Kidney glomerular epithelial cell (primary cell): ENCODE measurements around the gene PLPP6.
A peak's percentile ranks its signal among the peaks of the same experiment; 100 is the strongest.

Experiments
- DNase-seq: peaks from one replicate; lab custom pipeline; 2025; lab: John Stamatoyannopoulos, UW

Gene PLPP6

DNA sequence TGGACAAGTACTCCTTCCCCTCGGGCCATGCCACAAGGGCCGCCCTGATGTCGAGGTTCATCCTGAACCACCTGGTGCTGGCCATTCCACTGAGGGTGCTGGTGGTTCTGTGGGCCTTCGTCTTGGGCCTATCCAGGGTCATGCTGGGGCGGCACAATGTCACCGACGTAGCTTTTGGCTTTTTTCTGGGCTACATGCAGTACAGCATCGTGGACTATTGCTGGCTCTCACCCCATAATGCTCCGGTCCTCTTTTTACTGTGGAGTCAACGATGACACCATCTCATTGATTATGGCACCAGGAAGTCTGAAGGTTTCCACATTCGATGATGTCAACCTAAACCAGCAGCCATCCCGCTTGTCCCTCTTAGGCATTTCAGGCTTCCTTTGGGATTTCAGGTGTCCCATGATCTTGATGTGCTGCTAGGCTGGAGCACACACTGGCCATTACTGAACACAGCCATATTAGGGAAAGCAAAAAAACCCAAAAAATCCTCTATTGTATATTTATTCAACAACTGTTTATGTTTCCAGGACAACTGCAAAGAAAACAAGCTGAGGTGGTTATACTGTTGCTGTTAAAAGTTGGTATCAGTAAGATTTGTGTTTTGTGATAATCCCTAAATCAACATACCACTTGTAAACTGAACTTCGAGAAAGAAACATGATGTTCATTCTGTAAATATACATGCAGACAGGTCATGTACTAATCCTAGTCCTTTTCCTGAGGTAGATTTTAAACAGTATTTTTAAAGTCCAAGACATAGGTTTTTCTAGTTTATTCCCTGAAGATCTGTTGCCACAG, 1.1 kb downstream of the PLPP6 start:
- no peak for DNase-seq

DNA sequence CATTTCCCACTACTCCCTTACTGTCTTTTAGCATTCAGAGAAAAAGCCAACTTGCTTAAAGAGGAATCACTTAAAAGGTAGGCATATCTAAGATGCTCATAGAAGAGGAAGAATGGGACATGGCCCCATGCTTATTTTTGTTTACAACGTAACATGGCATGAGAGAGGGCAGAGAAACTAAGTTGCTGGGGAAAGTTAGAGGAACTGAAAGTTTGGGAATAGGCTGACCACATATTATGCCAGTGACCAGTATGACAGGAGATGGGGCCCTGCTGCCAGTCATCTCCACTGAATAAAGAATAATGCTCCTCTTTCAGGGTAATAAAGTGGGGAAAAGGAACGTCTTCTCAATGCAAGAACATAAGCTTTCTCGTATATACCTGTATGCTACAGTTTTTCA, 1.9 kb downstream of the PLPP6 start:
- no peak for DNase-seq

DNA sequence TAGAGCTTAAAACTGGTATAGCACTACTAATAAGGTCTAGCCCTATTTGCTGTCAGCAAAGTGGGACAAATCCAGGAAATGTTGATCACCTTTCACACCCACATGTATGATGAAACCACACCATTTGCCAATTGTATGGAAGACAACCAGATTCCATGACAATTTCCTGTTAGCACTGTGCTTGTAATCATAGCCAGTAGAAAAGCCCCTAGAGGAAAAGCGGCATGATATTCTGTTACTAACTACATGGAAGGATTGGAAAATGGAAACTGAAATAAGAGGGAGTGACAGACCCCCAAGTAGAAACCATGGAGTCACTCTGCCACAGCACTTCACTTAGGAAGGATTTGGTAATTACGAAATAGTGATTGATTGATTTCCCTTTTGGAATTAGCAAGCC, 3.3 kb downstream of the PLPP6 start:
- no peak for DNase-seq

DNA sequence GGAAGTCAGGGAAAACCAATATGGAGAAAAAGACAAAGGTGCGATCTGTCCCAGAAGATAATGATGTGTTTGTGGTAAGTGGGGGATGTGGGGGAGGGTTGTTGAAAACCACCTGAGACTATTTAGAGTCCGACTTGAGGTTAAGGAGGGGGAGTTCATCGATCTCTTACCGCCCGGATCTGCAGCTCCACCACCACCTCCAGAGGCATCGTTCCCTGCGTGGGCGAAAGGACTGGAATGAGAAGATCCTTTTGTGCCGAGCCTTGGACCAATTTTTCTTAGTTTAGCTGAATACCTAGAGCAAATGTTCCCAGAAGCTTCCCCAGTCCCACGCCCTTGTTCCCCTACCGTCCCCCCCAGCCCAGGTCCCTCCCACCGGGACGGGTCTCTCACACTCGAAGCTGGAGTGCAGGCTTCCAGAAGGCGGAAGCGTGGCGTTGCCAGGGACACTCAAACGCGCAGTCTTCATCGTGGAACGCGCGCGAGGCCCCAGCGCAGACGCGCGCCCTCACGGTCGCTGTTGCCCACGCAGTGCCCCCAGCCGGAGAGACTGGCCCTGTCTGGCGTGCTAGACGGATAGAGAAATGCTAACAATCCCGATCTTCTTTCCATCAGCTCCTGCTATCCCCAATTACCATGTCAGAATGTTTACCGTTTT, 4.1 kb downstream of the PLPP6 start, which contains the start of gene SPATA6L:
Gene SPATA6L (minus strand): TSS at position 439 of the 658 bp plus-strand sequence. CDS start 230 bp downstream, at position 209.
- DNase-seq = peak; percentile 44

DNA sequence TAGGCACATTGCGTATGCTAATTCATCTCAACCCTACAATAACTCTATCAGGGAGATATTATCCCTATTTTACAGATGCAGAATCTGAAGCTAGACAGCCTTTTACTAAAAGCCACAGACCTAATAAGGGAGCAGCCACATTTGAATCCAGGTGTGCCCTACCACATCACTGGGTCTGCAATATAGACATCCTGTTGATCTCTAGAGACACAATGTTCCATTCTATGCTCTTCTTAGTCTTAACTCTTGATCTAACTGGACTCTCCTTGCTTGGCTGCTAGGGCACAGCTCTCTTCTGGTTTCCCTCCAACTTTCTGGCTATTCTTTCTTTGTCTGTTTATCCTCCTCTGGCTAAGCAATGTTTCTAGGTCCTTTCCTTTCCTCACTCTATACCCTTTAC, 5.6 kb downstream of the PLPP6 start:
- DNase-seq = no peak

DNA sequence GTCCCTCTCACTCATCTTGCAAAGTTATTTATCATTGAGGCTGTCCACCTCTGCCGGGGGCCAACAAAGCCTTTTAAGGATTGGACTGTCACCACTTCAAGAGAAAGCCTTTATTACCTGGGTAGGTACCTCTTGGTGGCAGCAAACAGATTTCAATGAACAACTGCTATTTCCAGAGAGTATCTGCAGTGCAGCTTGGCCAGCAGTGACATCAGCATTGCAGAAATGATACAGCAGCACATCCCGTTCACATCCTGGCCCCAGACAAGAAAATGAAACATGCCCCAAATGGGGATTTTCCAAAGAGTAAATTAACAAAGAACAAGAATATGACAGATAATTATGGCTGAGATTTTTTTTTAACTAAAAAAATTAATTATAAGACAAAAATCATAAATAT, 6.5 kb downstream of the PLPP6 start:
- DNase-seq = no peak

DNA sequence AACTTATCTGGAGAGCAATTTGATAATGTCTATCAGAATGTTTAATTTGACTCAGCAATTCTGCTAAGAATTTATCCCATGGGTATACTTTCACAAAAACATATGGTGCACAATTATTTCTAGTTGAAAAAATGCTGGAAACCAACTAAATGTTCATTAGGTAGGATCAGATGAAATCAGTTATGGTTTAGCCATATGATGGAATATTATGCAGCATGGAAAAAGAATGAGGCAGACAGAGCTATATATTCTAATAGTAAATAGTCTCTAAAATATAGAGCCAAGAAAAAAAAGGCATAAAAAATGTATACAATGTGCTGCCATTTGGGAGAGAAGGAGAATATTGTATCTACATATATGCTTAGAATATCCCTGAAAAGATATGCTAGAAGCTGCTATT, 7.8 kb downstream of the PLPP6 start:
- DNase-seq = no peak

DNA sequence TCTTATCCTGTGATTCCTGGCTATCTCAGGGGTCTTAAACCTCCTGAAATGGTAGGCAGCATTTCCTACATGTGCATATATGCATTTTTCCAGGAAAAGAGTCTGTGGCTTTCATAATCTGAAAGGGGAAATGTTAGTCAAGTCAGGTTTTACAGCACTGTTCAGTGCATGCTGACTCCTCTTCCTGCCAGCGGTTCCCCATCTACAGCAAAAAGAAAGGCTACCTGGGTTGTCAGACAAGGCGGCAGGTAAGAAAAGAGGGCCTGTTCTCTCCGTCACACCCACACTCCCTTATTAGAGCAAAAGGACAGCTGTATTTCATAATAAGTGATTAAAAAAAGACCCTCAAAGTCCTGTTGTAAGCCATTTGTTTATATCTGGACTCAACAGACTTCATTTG, 8.5 kb downstream of the PLPP6 start:
- DNase-seq = no peak

DNA sequence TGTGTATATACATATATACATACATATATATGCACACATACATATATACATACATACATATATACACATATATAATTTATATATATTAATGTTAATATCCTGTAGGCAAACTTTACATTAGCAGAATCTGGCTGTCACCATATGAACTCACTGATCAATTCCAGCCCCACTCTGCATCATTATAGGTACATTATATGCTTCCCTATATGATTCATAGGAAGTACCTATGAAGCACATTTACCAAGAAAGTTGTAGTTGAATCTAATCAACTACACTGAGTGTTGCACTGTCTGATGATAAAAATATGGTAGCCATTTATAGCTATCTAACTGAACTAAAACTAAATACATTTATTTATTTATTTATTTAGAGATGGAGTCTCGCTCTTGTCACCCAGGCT, 9.6 kb downstream of the PLPP6 start:
- no peak for DNase-seq

DNA sequence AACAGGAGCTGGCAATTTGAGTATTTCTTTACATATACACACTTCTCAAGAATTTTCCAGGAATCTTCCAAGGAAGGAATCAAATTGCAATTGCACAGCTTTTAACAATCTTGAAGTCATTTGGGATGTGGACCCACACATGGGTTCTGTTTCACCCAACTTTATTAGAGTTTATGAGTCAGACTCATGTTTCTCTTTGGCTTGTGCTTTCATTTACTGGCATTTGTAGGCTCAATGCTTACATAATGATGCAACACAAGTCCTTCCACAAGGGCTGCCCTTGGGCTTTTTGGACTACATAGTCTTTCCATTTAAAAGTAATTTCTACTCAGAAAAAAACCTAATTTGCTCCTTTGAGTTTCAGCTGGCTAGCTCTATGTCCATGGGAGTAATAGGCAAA, 12.7 kb downstream of the PLPP6 start:
- DNase-seq = peak; percentile 10

DNA sequence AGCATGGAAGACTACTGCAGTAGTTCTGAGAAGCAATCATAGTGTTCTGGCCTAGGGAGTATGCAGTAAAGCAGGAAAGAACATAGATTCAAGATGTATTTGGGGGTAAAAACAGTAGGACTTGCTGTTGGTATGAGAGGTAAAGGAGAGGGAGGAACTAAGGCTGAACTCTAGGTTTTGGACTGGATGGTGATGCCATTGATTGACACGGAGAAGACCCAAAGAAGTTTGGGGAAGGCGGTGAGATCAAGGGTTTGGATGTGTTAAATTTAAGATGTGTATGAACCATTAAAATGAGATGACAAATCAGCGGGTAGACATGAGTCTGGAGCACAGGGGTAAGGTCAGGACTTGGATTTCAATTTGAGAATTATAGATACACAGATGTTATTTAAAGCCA, 15.3 kb downstream of the PLPP6 start:
- DNase-seq = no peak

DNA sequence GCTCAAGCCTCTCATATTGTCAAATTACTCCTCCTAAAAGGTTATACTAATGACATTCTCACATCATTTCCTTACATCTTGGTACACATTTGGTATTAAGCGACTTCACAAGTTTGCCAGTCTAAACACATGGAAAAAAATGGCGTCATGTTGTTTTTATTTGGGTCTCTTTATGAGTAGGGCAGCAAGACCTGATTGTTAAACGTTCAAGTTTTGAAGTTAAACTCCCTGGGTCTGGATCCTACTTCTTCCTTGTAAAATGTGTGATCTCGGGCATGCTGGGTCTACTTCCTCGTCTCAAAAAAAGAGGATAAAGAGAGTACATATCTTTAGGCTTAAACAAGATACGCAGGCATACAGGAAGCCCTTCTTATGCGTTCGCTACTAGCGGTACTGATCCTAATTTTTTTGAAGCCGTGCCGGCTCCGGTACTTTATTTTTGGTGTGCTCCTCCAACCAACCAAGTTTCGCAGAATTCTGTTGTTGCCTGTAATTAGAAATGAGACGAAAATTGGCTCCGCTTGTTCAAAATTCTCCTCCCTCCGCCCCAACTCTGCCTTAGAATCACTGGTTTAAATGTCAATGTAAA, 16.7 kb downstream of the PLPP6 start:
- peak; percentile 60 for DNase-seq

DNA sequence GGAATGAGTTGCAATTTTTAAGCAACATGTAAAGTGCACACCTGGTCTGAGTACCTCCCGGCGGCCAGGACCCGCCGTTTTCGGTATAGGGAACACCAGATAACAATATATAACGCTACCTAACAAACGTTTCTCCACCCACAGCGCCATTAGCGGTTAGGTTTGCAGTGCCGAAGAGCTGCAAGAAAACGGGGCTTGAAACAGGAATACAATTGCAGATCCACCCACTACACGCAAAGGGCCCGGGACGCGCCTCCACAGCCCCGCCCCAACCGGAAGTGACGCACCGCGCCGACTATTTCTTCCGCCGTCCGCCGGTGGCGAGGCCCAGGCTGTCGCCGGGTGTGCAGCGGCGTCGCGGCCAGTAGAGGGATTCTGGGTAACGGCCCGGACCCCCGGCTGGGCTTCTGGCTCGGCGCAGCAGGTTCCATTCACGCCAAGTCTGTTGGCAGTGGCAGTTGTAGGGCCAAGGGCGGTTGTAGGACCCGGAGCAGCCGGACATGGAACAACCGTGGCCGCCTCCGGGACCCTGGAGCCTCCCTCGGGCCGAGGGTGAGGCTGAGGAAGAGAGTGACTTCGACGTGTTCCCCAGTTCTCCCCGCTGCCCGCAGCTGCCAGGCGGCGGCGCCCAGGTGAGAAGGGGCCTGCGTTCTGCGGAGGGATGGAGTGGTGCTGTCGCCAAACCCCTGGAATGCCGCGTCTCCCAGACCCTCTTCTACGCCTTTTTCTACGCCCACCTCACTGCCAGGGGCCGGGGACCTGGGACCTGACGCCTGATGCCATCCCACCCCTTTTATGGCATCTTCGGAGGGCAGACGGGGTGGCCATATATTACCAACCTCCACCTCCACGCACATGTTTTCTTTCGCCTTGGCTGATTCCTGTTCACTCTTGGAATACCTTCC, 17.4 kb downstream of the PLPP6 start, which contains the start of gene CDC37L1:
Gene CDC37L1 (plus strand): TSS at position 302 of the 905 bp plus-strand sequence. CDS start 199 bp downstream, at position 501.
- peak; percentile 95 for DNase-seq

DNA sequence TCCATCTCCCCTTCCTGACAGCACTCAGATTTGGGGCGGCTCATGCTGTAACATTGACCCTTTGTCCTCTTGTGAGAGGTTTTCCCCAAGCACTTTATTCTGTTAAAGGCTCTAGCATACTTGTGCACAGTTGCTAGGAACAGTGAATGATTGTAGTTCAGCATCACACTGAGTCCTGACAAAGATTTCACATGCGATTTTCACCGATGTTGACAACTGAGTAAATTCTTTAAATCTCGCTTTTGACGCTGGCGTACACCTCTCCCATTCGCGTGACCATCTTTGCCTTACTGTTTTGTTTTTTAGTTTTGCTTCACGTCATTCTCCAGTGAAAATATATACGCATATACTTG, 18.1 kb downstream of the PLPP6 start:
- peak; percentile 12 for DNase-seq

DNA sequence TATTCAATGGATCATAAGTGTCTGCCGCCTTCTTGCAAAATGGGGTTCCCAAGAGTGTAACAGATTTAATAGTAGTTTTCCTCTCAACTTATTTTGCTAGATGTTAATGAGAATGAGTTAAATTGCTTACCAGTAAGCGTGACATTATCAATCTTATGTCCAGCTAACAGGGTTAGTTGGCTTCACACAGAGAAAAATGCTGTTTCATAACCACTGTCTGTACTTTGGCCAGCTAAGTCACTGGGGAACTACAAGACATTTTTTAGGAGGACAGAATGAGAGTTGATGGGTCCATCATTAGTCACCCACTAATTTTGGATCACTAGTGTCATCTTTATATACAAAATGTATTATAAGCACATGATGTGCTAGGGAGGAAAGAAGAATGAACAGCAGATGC, 18.7 kb downstream of the PLPP6 start:
- DNase-seq = no peak

DNA sequence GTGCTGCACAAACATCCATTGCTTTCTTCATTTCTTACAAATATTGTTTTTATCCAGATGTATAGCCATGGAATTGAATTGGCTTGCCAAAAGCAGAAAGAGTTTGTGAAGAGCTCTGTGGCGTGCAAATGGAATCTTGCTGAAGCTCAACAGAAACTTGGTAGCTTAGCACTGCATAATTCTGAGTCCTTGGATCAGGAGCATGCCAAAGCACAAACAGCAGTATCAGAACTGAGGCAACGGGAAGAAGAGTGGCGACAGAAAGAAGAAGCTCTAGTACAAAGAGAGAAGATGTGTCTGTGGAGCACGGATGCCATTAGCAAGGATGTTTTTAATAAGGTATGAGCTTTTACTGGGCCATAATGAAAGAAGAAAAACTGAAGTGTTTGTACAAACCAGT, 22.7 kb downstream of the PLPP6 start:
- DNase-seq = no peak

DNA sequence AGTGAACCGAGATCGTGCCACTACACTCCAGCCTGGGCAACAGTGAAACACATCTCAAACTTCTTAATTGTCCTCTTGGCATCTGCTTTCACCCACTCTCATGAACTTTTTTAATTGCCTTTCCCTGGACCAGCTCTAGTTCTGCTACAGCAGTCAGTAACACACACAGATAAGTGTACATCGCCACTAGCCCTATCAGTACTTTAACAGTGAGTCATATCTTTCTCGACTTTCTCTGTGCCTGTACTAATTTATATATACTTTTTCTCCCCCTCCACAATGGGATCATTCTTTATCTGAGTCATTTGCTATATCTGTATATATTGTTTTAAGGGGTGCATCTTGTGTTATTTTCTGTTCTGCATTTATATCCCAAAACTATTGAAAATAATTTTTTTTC, 24.0 kb downstream of the PLPP6 start:
- no peak for DNase-seq

DNA sequence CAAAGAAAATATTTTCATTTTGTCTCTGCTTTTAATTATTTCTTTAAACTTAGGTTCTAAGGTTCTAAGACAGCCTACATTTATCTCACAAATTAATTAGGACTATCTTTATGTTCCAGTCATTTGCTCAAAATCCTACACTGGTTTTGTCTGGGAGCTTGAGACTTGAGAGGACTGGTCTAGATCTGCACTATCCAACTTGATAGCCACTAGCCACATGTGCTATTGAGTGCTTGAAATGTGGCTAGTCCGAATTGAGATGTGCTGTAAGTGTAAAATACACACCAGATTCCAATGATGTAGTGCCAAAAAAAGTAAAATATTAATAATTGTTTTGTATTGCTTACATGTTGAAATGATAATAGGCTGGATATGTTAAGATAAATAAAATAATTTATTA, 24.5 kb downstream of the PLPP6 start:
- no peak for DNase-seq

DNA sequence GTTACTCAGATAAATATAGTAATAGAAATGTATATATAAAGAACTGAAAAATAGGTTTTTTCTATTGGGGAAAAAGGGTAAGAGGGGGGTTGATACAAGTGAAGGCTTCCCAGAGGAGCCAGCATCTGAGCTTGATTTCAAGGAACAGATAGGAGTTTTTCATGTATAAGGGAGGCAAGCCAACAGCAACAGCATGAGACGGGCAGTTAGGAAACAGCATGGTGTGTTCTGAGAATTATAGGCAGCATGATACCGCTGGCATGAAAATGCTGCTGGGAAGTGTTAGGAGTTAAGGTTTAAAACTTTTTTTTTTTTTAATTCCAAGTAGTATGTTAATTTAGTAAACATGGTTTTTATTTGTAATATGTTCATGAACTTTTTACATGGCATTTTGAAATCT, 26.9 kb downstream of the PLPP6 start:
- DNase-seq = no peak

DNA sequence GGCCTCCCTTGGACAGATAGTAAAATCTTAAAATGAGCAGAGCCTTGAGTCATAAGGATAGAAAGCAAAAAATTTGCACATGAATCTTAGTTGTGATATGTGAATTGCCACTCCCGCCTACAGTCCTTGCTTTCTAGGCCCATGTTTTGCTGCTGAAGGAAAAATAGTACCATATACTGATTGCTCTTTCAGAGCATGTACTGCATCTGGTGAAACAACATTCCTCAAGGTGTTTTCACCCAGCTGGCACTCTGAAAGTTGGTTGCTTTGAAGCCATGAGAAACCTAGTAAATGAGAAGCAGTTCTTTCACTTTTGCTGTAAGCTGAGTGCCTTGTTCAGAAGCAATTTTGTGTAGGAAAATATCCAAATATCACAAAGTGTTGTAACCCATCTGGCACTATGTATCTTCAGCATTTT, 27.6 kb downstream of the PLPP6 start:
- DNase-seq = no peak

DNA sequence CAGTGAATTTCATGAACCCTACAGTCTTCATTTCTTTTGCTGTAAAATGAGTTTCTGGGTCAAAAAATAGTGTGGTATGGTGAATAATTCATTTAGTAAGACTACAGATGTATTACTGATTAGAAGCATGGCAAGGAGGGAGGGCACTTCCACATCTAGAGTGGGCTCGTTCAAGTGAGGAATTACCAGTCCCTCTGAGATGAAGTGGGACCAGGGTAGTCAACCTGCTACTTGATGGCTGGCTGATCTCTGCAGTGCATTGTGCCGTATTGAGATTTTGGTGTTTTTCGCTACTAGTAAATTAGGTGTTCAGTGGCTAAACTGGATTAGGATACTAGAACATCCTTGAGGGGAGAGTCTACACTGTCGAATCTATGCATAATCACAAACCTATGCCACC, 28.1 kb downstream of the PLPP6 start:
- DNase-seq = no peak

DNA sequence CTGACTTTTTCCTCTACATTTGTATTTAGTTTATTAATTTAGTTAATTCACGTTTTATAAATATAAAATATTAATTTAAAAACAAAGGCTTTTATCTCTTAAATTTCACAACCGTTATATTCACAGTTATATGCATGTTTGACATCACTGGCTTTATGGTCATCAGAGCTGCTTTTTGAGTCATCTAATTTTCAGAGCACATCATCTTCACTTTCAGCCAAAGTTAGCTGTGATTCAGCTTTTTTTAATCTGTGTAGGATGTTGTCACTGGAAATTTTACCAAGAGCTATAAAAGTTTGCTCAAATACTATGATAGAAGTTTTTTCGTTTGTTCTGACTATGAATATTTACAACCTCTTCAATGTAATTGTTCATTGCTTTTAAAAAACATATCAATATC, 29.7 kb downstream of the PLPP6 start:
- no peak for DNase-seq
